H9 (cell line): ENCODE results near the gene PNPLA8. TPM values are rescaled to one million over a fixed set of nuclear protein-coding genes. Genes with fewer than 3 reads are reported as not detected.
A peak's percentile ranks its signal among the peaks of the same experiment; 100 is the strongest.

Experiments
- DNase-seq: peaks from one replicate; pipeline ENCODE4 v3.0.0-alpha.2; 2017
- H2AFZ ChIP-seq: one replicate; pipeline ENCODE4 v1.6.1; 2013; ENCODE audit warnings: mild to moderate bottlenecking, low read length, control low read depth, moderate library complexity
- H2AK5ac ChIP-seq: 2 replicates; pipeline ENCODE4 v1.6.1; 2013; ENCODE audit warnings: low read length, control low read depth, mixed read lengths; ENCODE audit not compliant: insufficient read length
- H2BK120ac ChIP-seq: one replicate; pipeline ENCODE4 v1.6.1; 2013; ENCODE audit warnings: low read depth, mild to moderate bottlenecking, low read length, control low read depth, inconsistent platforms; ENCODE audit not compliant: poor library complexity, severe bottlenecking
- H2BK12ac ChIP-seq: 2 replicates; pipeline ENCODE4 v1.6.1; 2013; ENCODE audit warnings: low read length, control low read depth, mixed read lengths, low read depth; ENCODE audit not compliant: insufficient read length
- H2BK15ac ChIP-seq: 2 replicates; pipeline ENCODE4 v1.6.1; 2013; ENCODE audit warnings: low read depth, low read length, control low read depth
- H2BK20ac ChIP-seq: one replicate; pipeline ENCODE4 v1.6.1; 2013; ENCODE audit warnings: low read depth, mild to moderate bottlenecking, low read length, control low read depth, inconsistent platforms; ENCODE audit not compliant: poor library complexity, severe bottlenecking
- H2BK5ac ChIP-seq: 2 replicates; pipeline ENCODE4 v1.6.1; 2013; ENCODE audit warnings: low read length, control low read depth, mixed read lengths; ENCODE audit not compliant: insufficient read length
- H3K14ac ChIP-seq: 2 replicates; pipeline ENCODE4 v1.6.1; 2013; ENCODE audit warnings: low read length, control low read depth; ENCODE audit not compliant: insufficient read depth
- H3K18ac ChIP-seq: 2 replicates; pipeline ENCODE4 v1.6.1; 2013; ENCODE audit warnings: low read depth, mild to moderate bottlenecking, mixed read lengths, low read length, control low read depth; ENCODE audit not compliant: insufficient read length
- H3K23ac ChIP-seq: 2 replicates; pipeline ENCODE4 v1.6.1; 2013; ENCODE audit warnings: low read length, control low read depth, mixed read lengths, low read depth; ENCODE audit not compliant: insufficient read length
- H3K23me2 ChIP-seq: 2 replicates; pipeline ENCODE4 v1.6.1; 2013; ENCODE audit warnings: low read depth, mild to moderate bottlenecking, mixed read lengths, low read length, control low read depth; ENCODE audit not compliant: insufficient read length, poor library complexity, severe bottlenecking
- H3K27ac ChIP-seq: 2 replicates; pipeline ENCODE4 v1.5.1; 2013; ENCODE audit warnings: low read length, control low read depth, mixed read lengths, low read depth; ENCODE audit not compliant: insufficient read length
- H3K27me3 ChIP-seq: 2 replicates; pipeline ENCODE4 v1.6.1; 2013; ENCODE audit warnings: low read length, control low read depth, inconsistent platforms; ENCODE audit not compliant: insufficient read depth
- H3K4ac ChIP-seq: 2 replicates; pipeline ENCODE4 v1.6.1; 2013; ENCODE audit warnings: low read depth, mild to moderate bottlenecking, control low read depth, inconsistent platforms, low read length, moderate library complexity
- H3K4me1 ChIP-seq: 2 replicates; pipeline ENCODE4 v1.6.1; 2013; ENCODE audit warnings: low read length, control low read depth, inconsistent platforms; ENCODE audit not compliant: insufficient read depth
- H3K4me2 ChIP-seq: 2 replicates; pipeline ENCODE4 v1.6.1; 2013; ENCODE audit warnings: low read length, control low read depth, mixed read lengths; ENCODE audit not compliant: insufficient read length, insufficient read depth
- H3K56ac ChIP-seq: 2 replicates; pipeline ENCODE4 v1.6.1; 2013; ENCODE audit warnings: low read depth, mild to moderate bottlenecking, mixed read lengths, low read length, control low read depth; ENCODE audit not compliant: insufficient read length
- H3K79me1 ChIP-seq: 2 replicates; pipeline ENCODE4 v1.6.1; 2013; ENCODE audit warnings: low read depth, mild to moderate bottlenecking, moderate library complexity, low read length, control low read depth, inconsistent platforms; ENCODE audit not compliant: insufficient read depth, poor library complexity, severe bottlenecking
- H3K79me2 ChIP-seq: 2 replicates; pipeline ENCODE4 v1.6.1; 2013; ENCODE audit warnings: low read length, control low read depth, inconsistent platforms; ENCODE audit not compliant: insufficient read depth
- H3K9ac ChIP-seq: 2 replicates; pipeline ENCODE4 v1.6.1; 2013; ENCODE audit warnings: low read length, control low read depth, mixed read lengths; ENCODE audit not compliant: insufficient read length; ENCODE audit errors: extremely low read depth
- H3K9me3 ChIP-seq: one replicate; pipeline ENCODE4 v1.6.1; 2013; ENCODE audit warnings: low read depth, low read length, inconsistent platforms; ENCODE audit not compliant: control insufficient read depth
- H3T11ph ChIP-seq: one replicate; pipeline ENCODE4 v1.6.1; 2013; ENCODE audit warnings: mild to moderate bottlenecking, low read length, control low read depth, inconsistent platforms
- H4K20me1 ChIP-seq: one replicate; pipeline ENCODE4 v1.6.1; 2013; ENCODE audit not compliant: control insufficient read depth, insufficient read length, insufficient read depth
- H4K5ac ChIP-seq: 2 replicates; pipeline ENCODE4 v1.6.1; 2013; ENCODE audit warnings: low read depth, mild to moderate bottlenecking, mixed read lengths, low read length, control low read depth; ENCODE audit not compliant: insufficient read length
- H4K8ac ChIP-seq: replicated peaks from 2 replicates; pipeline ENCODE4 v1.6.1; 2013; ENCODE audit warnings: low read length, control low read depth, mixed read lengths, low read depth; ENCODE audit not compliant: insufficient read length
- H4K91ac ChIP-seq: 2 replicates; pipeline ENCODE4 v1.6.1; 2013; ENCODE audit warnings: low read depth, mild to moderate bottlenecking, moderate library complexity, mixed read lengths, low read length, control low read depth; ENCODE audit not compliant: insufficient read length
- H3K27ac Mint-ChIP-seq, 3 experiments: 2 replicates in 2 of 3; 3 replicates in 1 of 3; pipeline ENCODE4 v1.8.0; 2020 to 2021; ENCODE audit warnings: mixed read lengths in 3 of 3, mild to moderate bottlenecking in 1 of 3, moderate library complexity in 1 of 3
- H3K27me3 Mint-ChIP-seq: 2 replicates; pipeline ENCODE4 v1.8.0; 2021; ENCODE audit warnings: low read depth, mild to moderate bottlenecking, moderate library complexity, mixed read lengths
- H3K36me3 Mint-ChIP-seq, 3 experiments: 2 replicates in 2 of 3; 3 replicates in 1 of 3; pipeline ENCODE4 v1.8.0; 2020 to 2021; ENCODE audit warnings: low read depth in 3 of 3, mixed read lengths in 3 of 3; ENCODE audit not compliant: insufficient read depth in 1 of 3
- H3K4me1 Mint-ChIP-seq, 2 experiments: 2 replicates each; pipeline ENCODE4 v1.8.0; 2020; ENCODE audit warnings: mixed read lengths in 2 of 2
- H3K4me3 Mint-ChIP-seq, 2 experiments: 2 replicates in 1 of 2; 3 replicates in 1 of 2; pipeline ENCODE4 v1.8.0; 2020 to 2021; ENCODE audit warnings: mild to moderate bottlenecking in 2 of 2, mixed read lengths in 2 of 2, moderate library complexity in 1 of 2
- H3K9me3 Mint-ChIP-seq, 2 experiments: 2 replicates in 1 of 2; 3 replicates in 1 of 2; pipeline ENCODE4 v1.8.0; 2020; ENCODE audit warnings: mild to moderate bottlenecking in 2 of 2, mixed read lengths in 2 of 2, moderate library complexity in 1 of 2
- WGBS: extraction: QIAGEN DNeasy Blood & Tissue Kit; methylation state at CpG from one replicate; pipeline ENCODE4 v1.1.7; 2013; ENCODE audit warnings: missing lambda C conversion rate, low lambda C conversion rate, mixed read lengths; ENCODE audit not compliant: insufficient read length; ENCODE audit errors: extremely low coverage; 5-methylcytosine and 5-hydroxymethylcytosine counted together
- total RNA-seq: library from RNA; stranded (reverse); gene quantifications from 2 replicates; pipeline ENCODE4 v1.2.1, GENCODE V29; 2021
- TF ChIP-seq, protein P1 (sequence below): fragments of 200-600 bp; sonication (generic); conservative IDR thresholded peaks from 3 replicates; pipeline ENCODE4 v1.8.0; 2021; ENCODE audit warnings: antibody characterized with exemption, mild to moderate bottlenecking

PNPLA8 gene
- total RNA-seq, 1 experiment from 2014 or later, result 11.7 TPM

DNA sequence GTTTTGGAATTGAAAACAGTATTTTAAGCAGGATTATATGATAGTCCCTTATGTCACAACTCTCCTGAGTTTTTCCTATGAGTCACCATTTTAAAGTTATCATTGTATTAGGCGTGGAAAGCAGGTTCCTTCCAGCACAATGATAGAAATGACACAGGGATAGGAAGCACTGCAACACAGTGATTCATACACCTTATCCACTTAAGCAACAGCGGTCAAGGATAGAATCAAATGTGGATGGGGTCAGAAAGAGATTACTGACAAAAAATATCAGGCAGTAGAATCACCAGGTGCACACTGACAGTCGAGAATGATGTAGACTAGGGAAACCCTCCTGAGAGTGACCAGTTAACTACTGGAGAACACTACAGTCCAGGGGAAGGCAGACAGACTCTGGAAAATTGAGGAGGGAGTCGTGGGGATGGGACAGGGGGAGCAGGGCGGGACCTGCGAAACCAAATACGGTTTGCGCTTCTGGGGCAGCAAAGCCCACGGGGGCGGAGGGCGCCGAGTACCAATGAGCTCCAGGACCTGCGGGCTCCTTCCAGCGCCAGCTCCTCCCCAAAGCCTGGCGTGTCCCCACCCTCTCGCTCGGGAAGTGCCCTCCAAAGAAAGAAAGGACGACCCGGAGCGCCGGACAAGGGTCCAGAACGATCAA lies 479 bp downstream of the PNPLA8 start:
- peaks cover 4% of the 10 kb centered on the region; the same call in 1 of the 2 replicates for H3K4me1 ChIP-seq
- H3K27ac ChIP-seq, result peak overlapping the region; percentile 86
- no peak overlapping the region for H3K23ac ChIP-seq
- H3T11ph ChIP-seq, result no peak overlapping the region
- no peak overlapping the region for H2AK5ac ChIP-seq
- H3K4me1 Mint-ChIP-seq, result peaks cover 46 to 52% of the 10 kb centered on the region in 2 experiments
- no peaks in the 10 kb centered on the region; a peak in 2 of 7 replicates for H3K36me3 Mint-ChIP-seq
- no peak overlapping the region for H2AFZ ChIP-seq
- no peak overlapping the region for H2BK20ac ChIP-seq
- peak overlapping the region; percentile 90 for H3K9ac ChIP-seq
- no CpG with 5 or more reads among the region's 22 CpGs for WGBS
- no peak overlapping the region for H4K8ac ChIP-seq
- H3K4ac ChIP-seq, result no peak overlapping the region
- H2BK12ac ChIP-seq, result no peak overlapping the region
- no peak overlapping the region for H2BK120ac ChIP-seq
- no peaks in the 10 kb centered on the region for H3K79me1 ChIP-seq
- TF ChIP-seq, protein P1, sequence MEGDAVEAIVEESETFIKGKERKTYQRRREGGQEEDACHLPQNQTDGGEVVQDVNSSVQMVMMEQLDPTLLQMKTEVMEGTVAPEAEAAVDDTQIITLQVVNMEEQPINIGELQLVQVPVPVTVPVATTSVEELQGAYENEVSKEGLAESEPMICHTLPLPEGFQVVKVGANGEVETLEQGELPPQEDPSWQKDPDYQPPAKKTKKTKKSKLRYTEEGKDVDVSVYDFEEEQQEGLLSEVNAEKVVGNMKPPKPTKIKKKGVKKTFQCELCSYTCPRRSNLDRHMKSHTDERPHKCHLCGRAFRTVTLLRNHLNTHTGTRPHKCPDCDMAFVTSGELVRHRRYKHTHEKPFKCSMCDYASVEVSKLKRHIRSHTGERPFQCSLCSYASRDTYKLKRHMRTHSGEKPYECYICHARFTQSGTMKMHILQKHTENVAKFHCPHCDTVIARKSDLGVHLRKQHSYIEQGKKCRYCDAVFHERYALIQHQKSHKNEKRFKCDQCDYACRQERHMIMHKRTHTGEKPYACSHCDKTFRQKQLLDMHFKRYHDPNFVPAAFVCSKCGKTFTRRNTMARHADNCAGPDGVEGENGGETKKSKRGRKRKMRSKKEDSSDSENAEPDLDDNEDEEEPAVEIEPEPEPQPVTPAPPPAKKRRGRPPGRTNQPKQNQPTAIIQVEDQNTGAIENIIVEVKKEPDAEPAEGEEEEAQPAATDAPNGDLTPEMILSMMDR, result no peak
- peak overlapping the region; percentile 69 for H3K18ac ChIP-seq
- H2BK5ac ChIP-seq, result no peak overlapping the region
- no peak overlapping the region for H2BK15ac ChIP-seq
- H4K5ac ChIP-seq, result no peak overlapping the region
- no peak overlapping the region for H4K91ac ChIP-seq
- H3K9me3 Mint-ChIP-seq, result no peaks in the 10 kb centered on the region
- peak overlapping the region; percentile 47; the same call in 1 of the 2 replicates for H3K14ac ChIP-seq
- H3K9me3 ChIP-seq, result no peaks in the 10 kb centered on the region
- no peaks in the 10 kb centered on the region for H3K27me3 Mint-ChIP-seq
- H3K23me2 ChIP-seq, result peaks cover 7% of the 10 kb centered on the region
- peak overlapping the region; percentile 99 for H3K4me2 ChIP-seq
- no peaks in the 10 kb centered on the region for H3K27me3 ChIP-seq
- H3K4me3 Mint-ChIP-seq, result peak overlapping the region; percentile 93 to 97
- peak; percentile 92 for DNase-seq
- H3K79me2 ChIP-seq, result 0 out of 2 replicates have a peak, but pooled peaks cover 2% of the 10 kb centered on the region
- H3K27ac Mint-ChIP-seq, result peak overlapping the region; percentile 96 to 99 (median 98)
- H4K20me1 ChIP-seq, result no peaks in the 10 kb centered on the region
- H3K56ac ChIP-seq, result no peak overlapping the region
